Keratinocyte (primary cell): ENCODE data around the gene TACR1. TPM values are rescaled to one million over a fixed set of nuclear protein-coding genes. Genes with fewer than 3 reads are reported as not detected.

ENCODE experiments used
- DNase-seq: peaks from one replicate; pipeline ENCODE4 v3.0.0-alpha.2; 2011; ENCODE audit warnings: low read depth, missing footprints, low spot score
- FAIRE-seq: peaks from 2 replicates; lab custom pipeline; 2011; peaks lifted over from hg19 to GRCh38; lab: Jason Lieb, UNC
- H2AFZ ChIP-seq: 2 replicates; pipeline ENCODE4 v1.6.0; 2012; ENCODE audit warnings: low read length, control low read depth, inconsistent platforms; ENCODE audit not compliant: control insufficient read depth
- H3K27ac ChIP-seq: 2 replicates; pipeline ENCODE4 v1.5.1; 2011; ENCODE audit warnings: low read length; ENCODE audit not compliant: control insufficient read depth, insufficient read depth
- H3K27me3 ChIP-seq: 3 replicates; pipeline ENCODE4 v1.6.0; 2011; ENCODE audit warnings: low read length; ENCODE audit not compliant: control insufficient read depth, insufficient read depth; ENCODE audit errors: extremely low read depth
- H3K36me3 ChIP-seq, 2 experiments: 2 replicates in 1 of 2; 3 replicates in 1 of 2; pipeline ENCODE4 v1.5.1; 2011; ENCODE audit warnings: low read length in 2 of 2, mild to moderate bottlenecking in 1 of 2; ENCODE audit not compliant: control insufficient read depth in 2 of 2, insufficient read depth in 2 of 2; ENCODE audit errors: extremely low read depth in 1 of 2
- H3K4me1 ChIP-seq: 3 replicates; pipeline ENCODE4 v1.5.1; 2011; ENCODE audit warnings: low read length; ENCODE audit not compliant: control insufficient read depth, insufficient read depth; ENCODE audit errors: extremely low read depth
- H3K4me2 ChIP-seq: 3 replicates; pipeline ENCODE4 v1.6.0; 2011; ENCODE audit warnings: low read depth, low read length; ENCODE audit not compliant: control insufficient read depth, insufficient read depth; ENCODE audit errors: extremely low read depth
- H3K4me3 ChIP-seq, 3 experiments: fragments of 200-600 bp in 1 of 3; sonication (generic) in 1 of 3; 2 replicates in 2 of 3; 3 replicates in 1 of 3; pipeline ENCODE4 v1.5.1; 2011 to 2016; ENCODE audit warnings: low read length in 3 of 3, mild to moderate bottlenecking in 3 of 3, control low read depth in 2 of 3, inconsistent platforms in 1 of 3, low read depth in 1 of 3, mixed read lengths in 1 of 3, mixed run types in 1 of 3, moderate library complexity in 1 of 3; ENCODE audit not compliant: control insufficient read depth in 2 of 3, insufficient read depth in 2 of 3; ENCODE audit errors: extremely low read depth in 1 of 3
- H3K79me2 ChIP-seq: 2 replicates; pipeline ENCODE4 v1.6.0; 2012; ENCODE audit warnings: low read length; ENCODE audit not compliant: control insufficient read depth, insufficient read depth
- H3K9ac ChIP-seq: 3 replicates; pipeline ENCODE4 v1.6.0; 2011; ENCODE audit warnings: low read length; ENCODE audit not compliant: control insufficient read depth, insufficient read depth; ENCODE audit errors: extremely low read depth
- H3K9me1 ChIP-seq: 3 replicates; pipeline ENCODE4 v1.6.0; 2011; ENCODE audit warnings: low read length; ENCODE audit not compliant: control insufficient read depth, insufficient read depth; ENCODE audit errors: extremely low read depth
- H3K9me3 ChIP-seq: 2 replicates; pipeline ENCODE4 v1.5.1; 2012; ENCODE audit warnings: low read depth, low read length; ENCODE audit not compliant: control insufficient read depth
- H4K20me1 ChIP-seq: 3 replicates; pipeline ENCODE4 v1.6.0; 2011; ENCODE audit warnings: low read length; ENCODE audit not compliant: control insufficient read depth, insufficient read depth; ENCODE audit errors: extremely low read depth
- EZH2 ChIP-seq: IDR thresholded peaks from one replicate; pipeline ENCODE4 v1.6.1; 2012; ENCODE audit warnings: inconsistent platforms, mild to moderate bottlenecking, low read length, moderate library complexity
- dilution Hi-C: fragments of 300-500 bp; cut with MboI; formaldehyde crosslinking; loops from one replicate; pipeline ENCODE4 v1.7.0; 2020; ENCODE audit warnings: low sequenced_read_pairs; ENCODE audit not compliant: extremely low pct_ligation_motif_present
- polyA plus RNA-seq, 5 experiments: library from polyadenylated mRNA; depleted of rRNA in 3 of 5; stranded (reverse) in 3 of 5; stranded (forward) in 1 of 5; unstranded in 1 of 5; fragments of >200 nt; gene quantifications; 1 replicate in 1 of 5; 2 replicates in 3 of 5; 3 replicates in 1 of 5; pipeline versions ENCODE4 v1.2.1 to v1.2.3, GENCODE V29; 2011 to 2012; ENCODE audit warnings: missing spikeins in 2 of 5, low read depth in 1 of 5, low replicate concordance in 1 of 5
- TF ChIP-seq, protein P1 (sequence below), 3 experiments: IDR thresholded peaks in 1 of 3; conservative IDR thresholded peaks in 1 of 3; optimal IDR thresholded peaks in 1 of 3; 2 replicates in 2 of 3; 3 replicates in 1 of 3; pipeline versions ENCODE3 to v1.5.1; 2011; ENCODE audit warnings: low read length in 3 of 3, mild to moderate bottlenecking in 3 of 3, moderate library complexity in 2 of 3, control low read depth in 1 of 3, inconsistent platforms in 1 of 3; ENCODE audit not compliant: insufficient read depth in 2 of 3; ENCODE audit errors: extremely low read depth in 1 of 3

TACR1 gene
- polyA plus RNA-seq, 1 donor (not counting 4 experiments of a cell fraction or from before 2014, with no cell fraction given) = not detected

DNA sequence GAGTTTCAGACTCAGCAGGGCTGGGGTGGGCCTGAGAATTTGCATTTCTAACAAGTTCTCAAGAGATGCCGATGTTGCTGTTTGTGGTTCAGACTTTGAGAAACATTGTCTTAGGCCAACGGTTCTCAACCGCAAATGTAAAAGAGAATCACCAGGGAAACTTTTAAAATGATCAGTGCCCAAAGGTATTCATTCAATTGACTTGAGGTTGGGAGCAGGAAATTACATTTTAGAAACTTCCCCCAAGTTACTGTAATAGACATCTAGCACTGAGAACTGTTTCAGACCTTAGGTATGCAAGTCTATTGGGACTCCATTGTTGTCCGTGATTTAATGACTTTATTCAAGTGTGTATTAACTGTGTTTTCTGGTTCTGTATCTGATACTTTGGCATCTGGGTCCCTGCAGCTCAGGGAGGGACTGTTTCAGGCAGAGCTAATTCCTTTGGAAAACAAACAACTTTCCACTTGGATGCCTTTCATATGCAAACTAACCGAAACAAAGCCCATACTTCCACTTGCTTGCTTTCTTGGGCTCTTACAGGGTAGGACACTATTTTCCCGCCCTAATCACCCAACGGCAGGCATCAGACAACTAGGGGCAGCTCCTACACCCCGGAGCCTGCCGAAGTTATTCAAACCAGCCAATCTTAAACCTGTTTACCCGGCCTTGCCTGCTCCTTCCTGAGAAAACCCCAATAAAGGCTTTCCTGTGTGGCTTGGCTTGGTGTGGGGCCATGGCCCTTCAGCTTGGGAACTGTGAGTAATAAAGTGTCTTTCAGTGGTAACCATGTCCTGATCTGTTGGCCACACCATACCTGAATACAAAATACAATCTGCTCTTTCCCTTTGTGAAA, 143.3 kb downstream of the TACR1 start:
- no peak for DNase-seq
- Histone ChIP-seq H3K9me1 (no peaks in the 10 kb centered on the region), H3K4me3 (no peak overlapping the region), H3K9ac (no peak overlapping the region), H2AFZ (no peak overlapping the region), H3K79me2 (no peaks in the 10 kb centered on the region), H3K4me1 (no peaks in the 10 kb centered on the region), H3K4me2 (no peak overlapping the region), H3K9me3 (no peaks in the 10 kb centered on the region), H3K27me3 (no peaks in the 10 kb centered on the region), H3K27ac (no peak overlapping the region), H4K20me1 (no peaks in the 10 kb centered on the region), H3K36me3 (no peaks in the 10 kb centered on the region)
- dilution Hi-C loops = no loop called here
- no peak for FAIRE-seq
- TF ChIP-seq EZH2 = no peak
- TF ChIP-seq, protein P1, sequence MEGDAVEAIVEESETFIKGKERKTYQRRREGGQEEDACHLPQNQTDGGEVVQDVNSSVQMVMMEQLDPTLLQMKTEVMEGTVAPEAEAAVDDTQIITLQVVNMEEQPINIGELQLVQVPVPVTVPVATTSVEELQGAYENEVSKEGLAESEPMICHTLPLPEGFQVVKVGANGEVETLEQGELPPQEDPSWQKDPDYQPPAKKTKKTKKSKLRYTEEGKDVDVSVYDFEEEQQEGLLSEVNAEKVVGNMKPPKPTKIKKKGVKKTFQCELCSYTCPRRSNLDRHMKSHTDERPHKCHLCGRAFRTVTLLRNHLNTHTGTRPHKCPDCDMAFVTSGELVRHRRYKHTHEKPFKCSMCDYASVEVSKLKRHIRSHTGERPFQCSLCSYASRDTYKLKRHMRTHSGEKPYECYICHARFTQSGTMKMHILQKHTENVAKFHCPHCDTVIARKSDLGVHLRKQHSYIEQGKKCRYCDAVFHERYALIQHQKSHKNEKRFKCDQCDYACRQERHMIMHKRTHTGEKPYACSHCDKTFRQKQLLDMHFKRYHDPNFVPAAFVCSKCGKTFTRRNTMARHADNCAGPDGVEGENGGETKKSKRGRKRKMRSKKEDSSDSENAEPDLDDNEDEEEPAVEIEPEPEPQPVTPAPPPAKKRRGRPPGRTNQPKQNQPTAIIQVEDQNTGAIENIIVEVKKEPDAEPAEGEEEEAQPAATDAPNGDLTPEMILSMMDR (optimal IDR thresholded peaks at IDR 0.05 in 1 of 3, IDR thresholded peaks at IDR 0.05 in 1 of 3, conservative IDR thresholded peaks at IDR 0.05 in 1 of 3; ENCODE audit: extremely low read depth in 1 of 3, insufficient read depth in 2 of 3, low read length in 3 of 3) = no peak

DNA sequence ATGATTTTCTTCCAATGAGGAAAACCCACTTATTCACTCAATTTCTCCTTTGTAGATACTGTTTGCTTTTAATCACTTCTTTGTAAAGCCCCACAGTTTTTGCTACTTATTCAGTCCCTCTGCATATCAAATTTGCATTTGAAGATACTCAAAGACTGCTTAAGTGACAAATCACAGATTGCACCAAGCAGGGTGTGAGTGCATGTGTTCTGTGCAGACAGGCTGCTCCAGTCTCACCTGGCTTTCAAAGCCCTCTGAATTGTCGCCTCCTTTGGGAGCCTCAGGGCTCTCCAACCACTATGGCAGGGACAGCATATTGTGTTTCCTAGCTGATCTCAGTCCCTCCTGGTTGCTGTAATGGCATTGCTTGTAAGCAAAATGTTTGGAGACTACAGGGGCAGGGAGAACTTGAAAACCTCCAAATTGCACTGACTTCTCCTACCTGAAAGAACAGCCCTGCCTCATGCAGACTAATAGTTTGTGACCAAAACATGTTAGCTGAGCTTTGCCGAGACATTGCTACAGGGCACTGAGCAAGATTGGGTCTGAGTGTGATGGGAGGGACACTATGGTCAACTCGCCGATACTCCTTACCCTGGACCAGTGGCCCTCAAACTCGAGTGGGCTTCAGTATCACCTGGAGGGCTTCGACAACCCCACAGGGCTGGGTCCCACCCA, 144.0 kb downstream of the TACR1 start:
- no peak overlapping the region for H2AFZ ChIP-seq

More for the DNA sequence above, 144.0 kb downstream of the TACR1 start:
- Histone ChIP-seq H3K4me1 (no peaks in the 10 kb centered on the region), H3K27ac (no peak overlapping the region), H3K4me3 (no peak overlapping the region), H3K79me2 (no peaks in the 10 kb centered on the region), H3K27me3 (no peaks in the 10 kb centered on the region), H3K9me3 (no peaks in the 10 kb centered on the region), H4K20me1 (no peaks in the 10 kb centered on the region), H3K4me2 (no peak overlapping the region), H3K9me1 (no peaks in the 10 kb centered on the region), H3K9ac (no peak overlapping the region), H3K36me3 (no peaks in the 10 kb centered on the region)
- DNase-seq (no peak), FAIRE-seq (no peak)
- TF ChIP-seq, protein P1 (optimal IDR thresholded peaks at IDR 0.05 in 1 of 3, IDR thresholded peaks at IDR 0.05 in 1 of 3, conservative IDR thresholded peaks at IDR 0.05 in 1 of 3; ENCODE audit: extremely low read depth in 1 of 3, insufficient read depth in 2 of 3, low read length in 3 of 3) = no peak
- TF ChIP-seq EZH2 = no peak
- dilution Hi-C loops = no loop called here
